Muscle of arm (tissue), 12 donors: ENCODE measurements around the gene EWSR1. TPM values are rescaled to one million over a fixed set of nuclear protein-coding genes. Genes with fewer than 3 reads are reported as not detected.

ENCODE experiments used
- DNase-seq: peaks from one replicate; pipeline ENCODE4 v3.0.0-alpha.2; 2013
- polyA plus RNA-seq, 12 donors: library from polyadenylated mRNA; unstranded; fragments of 120-200 nt; gene quantifications; one replicate each; pipeline ENCODE4 v1.2.1, GENCODE V29; 2013; ENCODE audit not compliant: insufficient read length in 12 of 12

Gene EWSR1
- polyA plus RNA-seq, 12 donors: 138 to 365 (median 171) TPM; not detected in 1

DNA sequence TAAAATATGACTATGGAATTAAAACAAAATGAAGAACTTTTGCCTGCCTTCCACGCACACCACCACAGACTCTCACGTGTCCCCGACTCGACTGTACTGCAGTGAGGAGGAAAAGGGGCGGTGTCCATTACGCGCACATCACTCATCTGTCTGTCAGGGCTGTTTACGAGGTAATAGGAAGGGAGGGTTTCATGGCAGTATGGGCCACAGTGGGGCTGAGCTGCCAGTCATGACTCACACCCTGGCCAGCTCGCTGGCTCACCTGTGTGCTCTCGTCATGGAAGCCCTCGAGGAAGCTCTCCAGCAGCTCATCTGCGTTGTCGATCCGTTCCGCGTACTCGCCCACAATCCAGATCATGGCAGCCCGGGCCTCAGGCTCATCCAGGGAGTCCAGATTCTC, 80.9 kb downstream of the EWSR1 start:
- no peak for DNase-seq

Other genes with a start within 250 kb of the EWSR1 start
- gene C22orf31, start 206.4 kb upstream of the EWSR1 start, polyA plus RNA-seq: 1 to 10 TPM in 10 of 12 donors, not detected in 2; 1.2 to 3.6 (median 2.0) TPM
- 100 to 1,000 TPM in 2 of 12 donors, 10 to 100 TPM in 9, not detected in 1; 65.7 to 117 (median 83.6) TPM for gene KREMEN1, start 195.2 kb upstream of the EWSR1 start, polyA plus RNA-seq
- gene EMID1, start 62.4 kb upstream of the EWSR1 start, polyA plus RNA-seq: 10 to 100 TPM in 3 of 12 donors, 1 to 10 TPM in 8, not detected in 1; 4.9 to 18.2 (median 6.6) TPM
- 10 to 100 TPM in 11 of 12 donors, not detected in 1; 17.8 to 55.0 (median 20.3) TPM for gene RHBDD3, start 287 bp upstream of the EWSR1 start, polyA plus RNA-seq
- 10 to 100 TPM in 6 of 12 donors, 1 to 10 TPM in 5, not detected in 1; 6.4 to 21.8 (median 10.4) TPM for gene GAS2L1, start 38.4 kb downstream of the EWSR1 start, polyA plus RNA-seq
- gene RASL10A, start 47.4 kb downstream of the EWSR1 start, polyA plus RNA-seq: 1 to 10 TPM in 10 of 12 donors, not detected in 2; 1.2 to 2.5 (median 1.8) TPM
- gene AP1B1, start 120.3 kb downstream of the EWSR1 start, polyA plus RNA-seq: 10 to 100 TPM in 11 of 12 donors, not detected in 1; 20.6 to 35.7 (median 24.2) TPM
- gene RFPL1, start 170.3 kb downstream of the EWSR1 start, polyA plus RNA-seq: under 1 TPM in 6 of 12 donors, not detected in 6; 0.09 to 0.52 (median 0.25) TPM
- gene NEFH, start 211.9 kb downstream of the EWSR1 start, polyA plus RNA-seq: 10 to 100 TPM in 1 of 12 donors, 1 to 10 TPM in 9, under 1 TPM in 1, not detected in 1; 0.19 to 10.5 (median 2.1) TPM